ENCODE measurements around the gene OPHN1. TPM values are rescaled to one million over a fixed set of nuclear protein-coding genes. Genes with fewer than 3 reads are reported as not detected.

The OPHN1 gene
- total and polyA plus RNA-seq, 2 of the 13 experiments (the other 11 are each of a cell fraction or from before 2014, with no cell fraction given), result 1.6 to 1.7 TPM

- peak; percentile 38; the same call in 1 of the 2 replicates for TF ChIP-seq HCFC1 (IDR thresholded peaks at IDR 0.05; ENCODE audit: low read depth, low read length)
- no peak for TF ChIP-seq ETS1 (CRISPR knock-in tag; IDR thresholded peaks at IDR 0.05)
- TF ChIP-seq FLYWCH1 (CRISPR knock-in tag; IDR thresholded peaks at IDR 0.05), result no peak
- TF ChIP-seq ZFP62 (CRISPR knock-in tag; IDR thresholded peaks at IDR 0.05), result no peak
- no peak for TF ChIP-seq HMGXB3 (CRISPR knock-in tag; IDR thresholded peaks at IDR 0.05; ENCODE audit: borderline replicate concordance)
- no peak for TF ChIP-seq ZBTB7B (CRISPR knock-in tag; IDR thresholded peaks at IDR 0.05)
- TF ChIP-seq PRDM4 (CRISPR knock-in tag; IDR thresholded peaks at IDR 0.05; ENCODE audit: borderline replicate concordance), result no peak
- TF ChIP-seq TAF1 (CRISPR knock-in tag; IDR thresholded peaks at IDR 0.05), result peak; percentile 30; the same call in 1 of the 2 replicates
- no peak for TF ChIP-seq THYN1 (CRISPR knock-in tag; IDR thresholded peaks at IDR 0.05; ENCODE audit: borderline replicate concordance, low read depth)
- no peak for TF ChIP-seq BATF2 (CRISPR knock-in tag; IDR thresholded peaks at IDR 0.05)
- no peak for TF ChIP-seq ZMYM3 (CRISPR knock-in tag; IDR thresholded peaks at IDR 0.05)
- no peak for TF ChIP-seq YEATS2 (CRISPR knock-in tag; IDR thresholded peaks at IDR 0.05; ENCODE audit: borderline replicate concordance)
- no peak for TF ChIP-seq ZBTB25 (CRISPR knock-in tag; IDR thresholded peaks at IDR 0.05)
- TF ChIP-seq ZBTB14 (CRISPR knock-in tag; IDR thresholded peaks at IDR 0.05), result no peak
- no peak for TF ChIP-seq SMC3 (IDR thresholded peaks at IDR 0.05; ENCODE audit: low read length)
- no peak for TF ChIP-seq YEATS4 (CRISPR knock-in tag; IDR thresholded peaks at IDR 0.05; ENCODE audit: borderline replicate concordance)
- no peak for TF ChIP-seq RFX1 (IDR thresholded peaks at IDR 0.05)
Measured at GRCh38 chrX:68433155-68433980, at the start of gene OPHN1 (continued).

Data from HepG2 (cell line).